Panc1 (cell line): ENCODE measurements around the gene NCKAP5L.

Experiments
- POLR2AphosphoS5 ChIP-seq: IDR thresholded peaks from 2 replicates; pipeline ENCODE4 v1.6.1; 2012; ENCODE audit warnings: mild to moderate bottlenecking, low read depth, low read length, moderate library complexity
- TF ChIP-seq, protein P1 (sequence below): fragments of 450-650 bp; IDR thresholded peaks from 2 replicates; pipeline ENCODE4 v1.5.1; 2017; ENCODE audit warnings: mild to moderate bottlenecking
- TF ChIP-seq, protein P2 (sequence below), 2 experiments: IDR thresholded peaks; 2 replicates each; pipeline ENCODE4 v1.6.1; 2011 to 2012; ENCODE audit warnings: low read depth in 2 of 2, control low read depth in 1 of 2, low read length in 1 of 2, mild to moderate bottlenecking in 1 of 2, moderate library complexity in 1 of 2; ENCODE audit not compliant: insufficient read depth in 1 of 2

DNA sequence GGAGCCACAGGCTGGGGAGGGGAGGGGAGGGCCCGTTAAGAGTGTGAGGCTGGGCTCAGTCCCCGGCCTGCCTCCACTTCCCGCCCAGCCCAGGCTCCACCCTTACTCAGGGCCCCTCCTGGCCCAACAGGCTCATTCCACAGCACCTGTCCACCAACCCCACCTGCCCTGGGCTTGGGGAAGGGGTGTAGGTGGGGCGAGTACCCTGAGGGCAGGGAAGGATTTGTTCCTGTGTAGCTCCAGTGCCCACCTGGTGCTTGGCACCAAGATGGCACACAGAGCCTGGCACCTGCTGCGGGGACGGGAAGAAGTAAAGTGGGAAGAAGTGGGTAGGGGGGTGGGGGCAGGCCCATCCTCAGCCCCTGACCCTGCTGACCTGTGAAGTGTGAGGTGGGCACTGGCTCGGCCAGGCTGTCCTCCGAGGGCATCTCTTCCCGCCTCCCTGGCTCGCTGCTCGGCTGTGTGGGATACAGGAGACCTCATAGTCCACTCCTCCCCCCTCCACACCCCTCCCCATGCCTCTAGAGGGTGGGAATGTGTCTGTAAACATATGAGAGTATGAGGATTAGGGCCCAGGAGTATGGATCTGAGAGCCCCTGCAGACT lies 35.1 kb downstream of the NCKAP5L start:
- TF ChIP-seq, protein P1, sequence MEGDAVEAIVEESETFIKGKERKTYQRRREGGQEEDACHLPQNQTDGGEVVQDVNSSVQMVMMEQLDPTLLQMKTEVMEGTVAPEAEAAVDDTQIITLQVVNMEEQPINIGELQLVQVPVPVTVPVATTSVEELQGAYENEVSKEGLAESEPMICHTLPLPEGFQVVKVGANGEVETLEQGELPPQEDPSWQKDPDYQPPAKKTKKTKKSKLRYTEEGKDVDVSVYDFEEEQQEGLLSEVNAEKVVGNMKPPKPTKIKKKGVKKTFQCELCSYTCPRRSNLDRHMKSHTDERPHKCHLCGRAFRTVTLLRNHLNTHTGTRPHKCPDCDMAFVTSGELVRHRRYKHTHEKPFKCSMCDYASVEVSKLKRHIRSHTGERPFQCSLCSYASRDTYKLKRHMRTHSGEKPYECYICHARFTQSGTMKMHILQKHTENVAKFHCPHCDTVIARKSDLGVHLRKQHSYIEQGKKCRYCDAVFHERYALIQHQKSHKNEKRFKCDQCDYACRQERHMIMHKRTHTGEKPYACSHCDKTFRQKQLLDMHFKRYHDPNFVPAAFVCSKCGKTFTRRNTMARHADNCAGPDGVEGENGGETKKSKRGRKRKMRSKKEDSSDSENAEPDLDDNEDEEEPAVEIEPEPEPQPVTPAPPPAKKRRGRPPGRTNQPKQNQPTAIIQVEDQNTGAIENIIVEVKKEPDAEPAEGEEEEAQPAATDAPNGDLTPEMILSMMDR, result no peak
- TF ChIP-seq POLR2AphosphoS5, result no peak
- TF ChIP-seq, protein P2, sequence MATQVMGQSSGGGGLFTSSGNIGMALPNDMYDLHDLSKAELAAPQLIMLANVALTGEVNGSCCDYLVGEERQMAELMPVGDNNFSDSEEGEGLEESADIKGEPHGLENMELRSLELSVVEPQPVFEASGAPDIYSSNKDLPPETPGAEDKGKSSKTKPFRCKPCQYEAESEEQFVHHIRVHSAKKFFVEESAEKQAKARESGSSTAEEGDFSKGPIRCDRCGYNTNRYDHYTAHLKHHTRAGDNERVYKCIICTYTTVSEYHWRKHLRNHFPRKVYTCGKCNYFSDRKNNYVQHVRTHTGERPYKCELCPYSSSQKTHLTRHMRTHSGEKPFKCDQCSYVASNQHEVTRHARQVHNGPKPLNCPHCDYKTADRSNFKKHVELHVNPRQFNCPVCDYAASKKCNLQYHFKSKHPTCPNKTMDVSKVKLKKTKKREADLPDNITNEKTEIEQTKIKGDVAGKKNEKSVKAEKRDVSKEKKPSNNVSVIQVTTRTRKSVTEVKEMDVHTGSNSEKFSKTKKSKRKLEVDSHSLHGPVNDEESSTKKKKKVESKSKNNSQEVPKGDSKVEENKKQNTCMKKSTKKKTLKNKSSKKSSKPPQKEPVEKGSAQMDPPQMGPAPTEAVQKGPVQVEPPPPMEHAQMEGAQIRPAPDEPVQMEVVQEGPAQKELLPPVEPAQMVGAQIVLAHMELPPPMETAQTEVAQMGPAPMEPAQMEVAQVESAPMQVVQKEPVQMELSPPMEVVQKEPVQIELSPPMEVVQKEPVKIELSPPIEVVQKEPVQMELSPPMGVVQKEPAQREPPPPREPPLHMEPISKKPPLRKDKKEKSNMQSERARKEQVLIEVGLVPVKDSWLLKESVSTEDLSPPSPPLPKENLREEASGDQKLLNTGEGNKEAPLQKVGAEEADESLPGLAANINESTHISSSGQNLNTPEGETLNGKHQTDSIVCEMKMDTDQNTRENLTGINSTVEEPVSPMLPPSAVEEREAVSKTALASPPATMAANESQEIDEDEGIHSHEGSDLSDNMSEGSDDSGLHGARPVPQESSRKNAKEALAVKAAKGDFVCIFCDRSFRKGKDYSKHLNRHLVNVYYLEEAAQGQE (IDR thresholded peaks at IDR 0.05; ENCODE audit: insufficient read depth in 1 of 2, low read depth in 2 of 2, low read length in 1 of 2), result no peak
